GM19043 (cell line): Measurements from ENCODE around the gene MSANTD1.

Experiments used
- ATAC-seq: cut with Tn5 transposase; IDR thresholded peaks from one replicate; pipeline ENCODE4 v1.9.1; 2021; ENCODE audit warnings: low read depth; ENCODE audit not compliant: unreplicated experiment

Gene MSANTD1

GRCh38 chr4:3248811-3249661 lies at the start of gene MSANTD1:
MSANTD1 (plus strand) TSS chr4:3249159; CDS start chr4:3249223, 64 bp downstream.
- ATAC-seq = no peak

DNA sequence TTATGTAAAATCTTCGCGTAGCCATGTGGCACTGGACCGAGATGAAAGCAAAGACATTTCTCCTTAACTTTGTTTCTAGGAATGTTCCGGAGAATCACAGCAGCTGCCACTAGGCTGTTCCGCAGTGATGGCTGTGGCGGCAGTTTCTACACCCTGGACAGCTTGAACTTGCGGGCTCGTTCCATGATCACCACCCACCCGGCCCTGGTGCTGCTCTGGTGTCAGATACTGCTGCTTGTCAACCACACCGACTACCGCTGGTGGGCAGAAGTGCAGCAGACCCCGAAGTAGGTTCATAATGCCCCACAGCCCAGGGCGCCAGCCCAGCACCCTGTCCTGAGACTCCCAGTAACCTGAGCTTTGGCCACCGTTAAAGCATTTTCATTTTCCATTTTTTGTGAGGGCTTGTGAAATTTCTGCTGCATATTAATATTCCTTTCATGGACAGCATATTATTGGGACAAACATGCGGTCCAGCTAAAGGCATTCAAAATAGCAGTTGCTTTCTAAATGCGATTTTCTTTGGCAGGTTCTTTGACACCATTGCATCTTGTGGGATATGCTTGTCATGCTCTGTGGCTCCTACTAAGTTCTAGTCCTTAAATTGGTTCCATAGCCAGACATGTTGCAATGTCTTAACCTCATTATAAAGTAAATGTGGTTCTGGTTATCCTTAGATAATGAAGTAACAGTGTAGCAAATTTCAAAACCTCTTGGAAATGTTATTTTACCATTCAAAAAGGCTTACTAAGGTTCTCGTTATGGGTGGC lies 49.1 kb upstream of the MSANTD1 start:
- ATAC-seq = no peak

- ATAC-seq = no peak
These were observed 48.4 kb upstream of the MSANTD1 start for GRCh38 chr4:3200423-3201090.

GRCh38 chr4:3201718-3202702 lies 46.9 kb upstream of the MSANTD1 start:
- ATAC-seq = peak; percentile 50

- no peak for ATAC-seq
These were observed 45.8 kb upstream of the MSANTD1 start for GRCh38 chr4:3202836-3203820.

DNA sequence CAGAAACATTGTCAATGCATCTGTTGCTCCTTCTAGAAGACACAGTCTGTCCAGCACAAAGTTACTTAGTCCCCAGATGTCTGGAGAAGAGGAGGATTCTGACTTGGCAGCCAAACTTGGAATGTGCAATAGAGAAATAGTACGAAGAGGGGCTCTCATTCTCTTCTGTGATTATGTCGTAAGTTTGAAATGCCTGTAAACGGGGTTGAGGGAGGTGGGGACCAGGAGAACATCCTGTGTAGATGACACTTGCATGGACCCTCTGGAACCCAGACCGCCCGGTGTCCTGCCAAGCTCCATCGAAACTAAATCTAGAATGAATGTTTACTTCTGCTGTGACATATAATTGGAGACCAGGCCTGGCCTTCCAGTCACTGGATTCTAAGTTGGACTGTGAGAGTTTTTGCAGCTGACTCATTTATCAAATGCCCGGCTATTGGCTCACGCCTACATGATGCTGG lies 45.0 kb upstream of the MSANTD1 start:
- ATAC-seq = no peak

DNA sequence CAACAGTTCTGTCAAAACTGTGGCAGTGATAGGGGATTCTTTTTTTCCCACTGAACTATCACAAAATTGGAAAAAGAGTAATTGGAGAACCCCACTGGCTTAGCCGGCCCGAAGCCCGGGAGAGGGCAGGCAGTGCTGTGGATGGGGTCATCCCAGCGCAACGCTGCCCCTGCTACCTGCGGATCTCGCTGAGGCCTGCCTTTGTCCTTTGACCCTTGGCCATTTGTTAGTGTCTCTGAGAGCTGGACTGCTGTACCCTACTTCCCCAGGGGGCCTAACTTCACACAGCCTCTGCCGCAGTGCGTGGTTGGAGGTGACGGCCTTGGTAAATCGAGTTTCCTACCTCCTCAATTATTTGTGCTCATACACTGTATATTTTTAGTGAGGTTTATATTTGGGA lies 43.0 kb upstream of the MSANTD1 start:
- ATAC-seq = no peak

- no peak for ATAC-seq
These were observed 42.4 kb upstream of the MSANTD1 start for GRCh38 chr4:3206439-3207100.

DNA sequence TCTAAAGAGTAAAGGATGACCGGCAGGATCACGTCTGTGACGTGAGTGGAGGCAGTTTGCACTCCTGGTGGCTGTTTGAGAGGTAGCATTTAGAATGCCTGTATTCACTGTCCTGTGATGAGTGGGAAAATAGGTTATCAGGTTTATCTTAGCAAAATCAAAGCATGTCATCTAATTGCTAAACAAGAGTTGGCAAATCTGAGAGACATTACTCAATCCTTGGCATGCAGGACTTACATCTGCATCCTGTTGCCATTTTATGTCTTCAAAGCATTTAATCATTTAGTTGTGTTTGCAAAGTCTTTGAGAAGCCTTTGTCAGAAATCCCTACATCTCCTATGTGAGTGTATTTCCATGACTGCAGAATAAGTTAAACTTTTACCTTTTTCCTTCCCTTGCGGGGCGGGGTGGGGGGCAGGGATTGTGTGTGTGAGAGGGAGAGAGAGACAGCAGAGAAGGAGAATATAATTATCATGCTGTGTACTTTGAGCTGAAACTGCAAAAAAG lies 41.4 kb upstream of the MSANTD1 start:
- ATAC-seq = no peak

- no peak for ATAC-seq
These were observed 40.1 kb upstream of the MSANTD1 start for GRCh38 chr4:3208826-3209225.

DNA sequence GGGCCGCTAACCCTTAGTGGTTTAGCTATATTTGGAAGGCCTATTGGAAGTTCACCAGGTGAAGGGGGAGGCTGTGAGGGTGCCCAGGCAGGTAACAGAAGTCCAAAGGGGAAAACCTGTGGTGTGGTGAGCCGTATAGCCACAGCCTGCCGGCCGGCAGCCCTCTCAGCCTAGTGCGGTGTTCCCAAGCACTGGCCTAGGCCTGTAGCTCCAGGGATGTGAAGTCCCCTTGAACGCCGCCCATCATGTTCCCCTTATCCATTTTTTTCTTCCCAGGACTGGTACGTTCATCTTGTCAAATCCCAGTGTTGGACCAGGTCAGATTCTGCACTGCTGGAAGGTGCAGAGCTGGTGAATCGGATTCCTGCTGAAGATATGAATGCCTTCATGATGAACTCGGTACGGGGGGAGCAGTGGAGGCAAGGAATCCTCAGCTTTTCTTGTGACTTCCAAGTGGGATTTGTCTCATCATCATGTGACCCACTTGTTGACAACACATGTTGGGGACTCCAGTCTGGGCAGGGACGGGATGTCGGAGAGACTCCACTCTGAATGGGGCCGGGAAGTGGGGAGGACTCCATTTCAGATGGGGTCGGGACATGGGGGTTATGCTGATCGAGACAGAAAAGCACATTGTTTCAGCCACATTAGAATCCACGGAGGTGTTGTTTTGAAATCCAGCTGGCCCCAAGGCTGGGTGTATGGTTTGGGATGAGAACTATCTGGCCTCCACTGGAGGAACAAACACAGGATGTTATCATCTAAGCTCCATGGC lies 39.2 kb upstream of the MSANTD1 start:
- ATAC-seq = no peak

GRCh38 chr4:3210467-3210866 lies 38.5 kb upstream of the MSANTD1 start:
- ATAC-seq = no peak

- no peak for ATAC-seq
These were observed 37.1 kb upstream of the MSANTD1 start for GRCh38 chr4:3211866-3212265.

- no peak for ATAC-seq
These were observed 36.4 kb upstream of the MSANTD1 start for GRCh38 chr4:3212391-3213105.

GRCh38 chr4:3213106-3213425 lies 35.9 kb upstream of the MSANTD1 start:
- no peak for ATAC-seq

DNA sequence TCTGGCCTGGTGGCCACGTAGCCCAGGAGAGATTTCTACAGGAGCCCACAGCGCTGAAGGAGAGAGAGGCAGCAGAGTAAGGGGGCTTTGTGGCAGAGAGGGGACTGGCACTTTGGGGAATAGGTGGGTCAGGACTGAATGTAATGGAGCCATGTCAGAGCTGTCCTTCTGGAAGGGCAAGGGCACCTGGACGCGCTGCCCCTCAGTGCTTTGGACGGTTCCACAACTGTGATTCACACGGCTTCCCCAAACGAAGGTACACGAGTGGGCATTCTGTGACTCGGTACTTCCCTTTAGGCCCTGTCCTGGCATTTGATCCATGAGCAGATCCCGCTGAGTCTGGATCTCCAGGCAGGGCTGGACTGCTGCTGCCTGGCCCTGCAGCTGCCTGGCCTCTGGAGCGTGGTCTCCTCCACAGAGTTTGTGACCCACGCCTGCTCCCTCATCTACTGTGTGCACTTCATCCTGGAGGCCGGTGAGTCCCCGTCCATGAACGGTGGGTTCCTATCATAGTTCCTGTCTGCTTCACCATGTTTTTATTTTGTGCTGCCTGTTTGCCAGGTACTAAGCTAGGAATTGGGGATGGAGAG lies 35.2 kb upstream of the MSANTD1 start:
- ATAC-seq = no peak
